ENCODE data around the gene ACTG1. TPM values are rescaled to one million over a fixed set of nuclear protein-coding genes. Genes with fewer than 3 reads are reported as not detected.

The ACTG1 gene
- polyA plus RNA-seq, 1 donor = 2,245 TPM

- Histone ChIP-seq H3K27me3 (ENCODE audit: control insufficient read depth, insufficient read depth, low read length) (no peaks in the 10 kb centered on the region), H3K27ac (ENCODE audit: low read length) (no peak overlapping the region), H3K36me3 (ENCODE audit: control insufficient read depth, insufficient read depth, low read length) (peaks cover 74% of the 10 kb centered on the region), H3K9me3 (ENCODE audit: control insufficient read depth, low read depth, low read length) (peaks cover 4% of the 10 kb centered on the region), H3K4me1 (ENCODE audit: control insufficient read depth, insufficient read depth, low read length) (no peaks in the 10 kb centered on the region), H3K4me3 (ENCODE audit: low read length) (no peak overlapping the region)
- DNase-seq = no peak
- no CpG with 5 or more reads among the region's 14 CpGs for WGBS (ENCODE audit: insufficient coverage, low lambda C conversion rate)
These were observed 35.0 kb upstream of the ACTG1 start for GRCh38 chr17:81547614-81547982.

GRCh38 chr17:81546906-81547613 lies 34.5 kb upstream of the ACTG1 start:
- no CpG with 5 or more reads among the region's 36 CpGs for WGBS (ENCODE audit: insufficient coverage, low lambda C conversion rate)
- DNase-seq = no peak
- peaks cover 78% of the 10 kb centered on the region for H3K36me3 ChIP-seq (ENCODE audit: control insufficient read depth, insufficient read depth, low read length)
- H3K9me3 ChIP-seq (ENCODE audit: control insufficient read depth, low read depth, low read length) = peaks cover 4% of the 10 kb centered on the region
- no peaks in the 10 kb centered on the region for H3K27me3 ChIP-seq (ENCODE audit: control insufficient read depth, insufficient read depth, low read length)
- no peaks in the 10 kb centered on the region for H3K4me1 ChIP-seq (ENCODE audit: control insufficient read depth, insufficient read depth, low read length)
- H3K4me3 ChIP-seq (ENCODE audit: low read length) = no peak overlapping the region
- H3K27ac ChIP-seq (ENCODE audit: low read length) = no peak overlapping the region

- DNase-seq = no peak
- WGBS (ENCODE audit: insufficient coverage, low lambda C conversion rate) = no CpG with 5 or more reads among the region's 24 CpGs
- H3K36me3 ChIP-seq (ENCODE audit: control insufficient read depth, insufficient read depth, low read length) = peaks cover 87% of the 10 kb centered on the region
- no peak overlapping the region for H3K27ac ChIP-seq (ENCODE audit: low read length)
- H3K4me3 ChIP-seq (ENCODE audit: low read length) = no peak overlapping the region
- peaks cover 3% of the 10 kb centered on the region for H3K9me3 ChIP-seq (ENCODE audit: control insufficient read depth, low read depth, low read length)
- H3K27me3 ChIP-seq (ENCODE audit: control insufficient read depth, insufficient read depth, low read length) = no peaks in the 10 kb centered on the region
- H3K4me1 ChIP-seq (ENCODE audit: control insufficient read depth, insufficient read depth, low read length) = no peaks in the 10 kb centered on the region
These were observed 32.8 kb upstream of the ACTG1 start for GRCh38 chr17:81545160-81545949.

DNA sequence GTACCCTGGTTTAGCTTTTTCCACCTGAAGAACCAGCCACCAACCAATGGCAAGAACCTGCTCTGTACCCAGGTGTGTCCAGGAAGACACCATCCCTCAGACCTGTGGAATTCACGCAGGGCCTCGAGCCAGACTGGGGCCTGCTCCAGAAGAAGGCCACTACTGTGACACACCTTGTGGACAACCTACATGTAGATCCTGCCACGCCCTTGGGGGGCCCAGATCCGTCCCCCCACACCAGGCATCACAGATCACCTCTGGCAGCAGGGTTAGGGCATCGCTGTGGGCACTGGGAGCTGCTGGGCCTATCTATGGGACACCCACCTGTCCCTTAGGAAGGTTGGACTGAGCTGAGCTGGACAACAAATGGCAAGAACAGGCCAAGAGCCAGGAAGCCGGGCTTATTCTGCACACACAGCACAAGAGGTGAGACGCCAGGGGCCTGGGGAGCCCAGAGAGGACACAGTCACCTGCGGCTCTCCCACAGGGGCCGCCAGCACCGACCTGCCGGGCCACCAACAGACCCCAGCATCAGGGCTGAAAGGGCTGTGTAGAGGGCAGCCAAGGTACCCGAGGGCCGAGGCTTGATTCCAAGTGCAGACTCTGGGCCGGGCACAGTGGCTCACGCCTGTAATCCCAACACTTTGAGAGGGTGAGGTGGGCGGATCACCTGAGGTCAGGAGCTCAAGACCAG lies 31.8 kb upstream of the ACTG1 start:
- H3K9me3 ChIP-seq (ENCODE audit: control insufficient read depth, low read depth, low read length) = no peaks in the 10 kb centered on the region
- H3K4me3 ChIP-seq (ENCODE audit: low read length) = no peak overlapping the region
- WGBS (ENCODE audit: insufficient coverage, low lambda C conversion rate) = no CpG with 5 or more reads among the region's 16 CpGs
- no peaks in the 10 kb centered on the region for H3K27me3 ChIP-seq (ENCODE audit: control insufficient read depth, insufficient read depth, low read length)
- H3K27ac ChIP-seq (ENCODE audit: low read length) = no peak overlapping the region
- H3K4me1 ChIP-seq (ENCODE audit: control insufficient read depth, insufficient read depth, low read length) = no peaks in the 10 kb centered on the region
- H3K36me3 ChIP-seq (ENCODE audit: control insufficient read depth, insufficient read depth, low read length) = peaks cover 87% of the 10 kb centered on the region
- DNase-seq = no peak

GRCh38 chr17:81543756-81544155 lies 31.2 kb upstream of the ACTG1 start:
- Histone ChIP-seq H3K4me1 (ENCODE audit: control insufficient read depth, insufficient read depth, low read length) (no peaks in the 10 kb centered on the region), H3K4me3 (ENCODE audit: low read length) (no peak overlapping the region), H3K9me3 (ENCODE audit: control insufficient read depth, low read depth, low read length) (no peaks in the 10 kb centered on the region), H3K27ac (ENCODE audit: low read length) (no peak overlapping the region), H3K27me3 (ENCODE audit: control insufficient read depth, insufficient read depth, low read length) (no peaks in the 10 kb centered on the region), H3K36me3 (ENCODE audit: control insufficient read depth, insufficient read depth, low read length) (peaks cover 83% of the 10 kb centered on the region)
- no CpG with 5 or more reads among the region's 15 CpGs for WGBS (ENCODE audit: insufficient coverage, low lambda C conversion rate)
- no peak for DNase-seq

DNA sequence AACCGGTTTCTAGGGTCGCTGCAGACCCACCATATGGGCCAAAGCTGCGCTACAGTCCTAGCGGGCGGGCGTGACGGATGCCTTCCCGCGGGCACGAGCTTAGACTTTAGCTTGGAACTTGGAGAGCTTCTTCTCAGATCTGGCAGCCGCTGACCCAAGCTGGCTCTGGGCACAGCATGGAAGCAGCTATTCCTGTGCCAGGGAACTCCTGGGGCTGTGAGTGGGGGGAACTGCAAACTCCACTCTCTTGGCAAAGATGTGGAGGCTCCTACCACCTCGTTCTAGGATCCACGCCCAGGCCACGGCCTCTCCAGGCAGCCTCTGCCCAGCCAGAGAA lies 30.7 kb upstream of the ACTG1 start:
- WGBS (ENCODE audit: insufficient coverage, low lambda C conversion rate) = no CpG with 5 or more reads among the region's 14 CpGs
- Histone ChIP-seq H3K4me1 (ENCODE audit: control insufficient read depth, insufficient read depth, low read length) (no peaks in the 10 kb centered on the region), H3K36me3 (ENCODE audit: control insufficient read depth, insufficient read depth, low read length) (peaks cover 80% of the 10 kb centered on the region)

DNA sequence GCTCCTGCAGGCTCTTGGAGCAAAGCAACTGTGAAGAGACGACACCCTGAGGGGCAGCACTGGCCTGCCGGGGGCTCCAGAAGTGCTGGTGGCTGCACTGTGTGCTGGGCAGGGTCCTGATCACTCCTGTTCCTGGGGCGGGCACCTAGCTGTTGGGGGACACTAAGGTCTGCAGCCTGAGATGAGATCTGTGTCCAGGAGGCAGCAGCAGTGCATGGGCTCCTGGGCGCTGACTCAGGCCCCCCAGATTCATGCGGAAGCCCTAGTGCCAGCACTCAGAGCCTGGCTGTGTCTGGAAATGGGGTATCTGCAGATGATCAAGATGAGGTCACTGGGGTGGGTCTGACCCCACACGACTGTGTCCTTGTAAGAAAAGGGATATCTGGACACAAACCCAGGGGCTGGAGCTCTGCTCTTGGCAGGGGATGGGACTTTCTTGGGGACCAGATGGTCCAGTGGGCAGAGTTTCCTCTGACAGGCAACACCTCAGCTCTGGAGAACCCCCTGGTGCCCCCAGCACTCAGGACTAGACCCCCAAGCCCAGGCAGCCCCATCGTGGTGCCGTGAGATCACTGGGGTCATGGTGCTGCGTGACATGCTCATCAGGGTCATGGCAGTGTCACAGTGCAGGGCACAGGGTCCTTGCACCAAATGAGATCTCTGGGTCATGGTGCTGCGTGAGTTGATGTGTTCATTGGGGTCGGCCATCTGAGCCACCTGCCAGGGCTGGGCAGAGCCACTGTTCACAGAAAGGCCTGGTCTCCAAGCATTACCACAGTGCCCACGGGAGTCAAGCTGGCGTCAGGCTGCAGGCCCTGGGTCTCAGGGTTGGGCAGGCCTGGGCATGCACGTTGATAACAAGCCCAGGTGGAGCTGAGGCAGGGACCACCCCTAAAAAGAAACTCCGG lies 30.1 kb upstream of the ACTG1 start:
- no CpG with 5 or more reads among the region's 15 CpGs for WGBS (ENCODE audit: insufficient coverage, low lambda C conversion rate)
- Histone ChIP-seq H3K27ac (ENCODE audit: low read length) (no peak overlapping the region), H3K4me3 (ENCODE audit: low read length) (no peak overlapping the region), H3K36me3 (ENCODE audit: control insufficient read depth, insufficient read depth, low read length) (peaks cover 74% of the 10 kb centered on the region), H3K9me3 (ENCODE audit: control insufficient read depth, low read depth, low read length) (no peaks in the 10 kb centered on the region), H3K4me1 (ENCODE audit: control insufficient read depth, insufficient read depth, low read length) (peaks cover 2% of the 10 kb centered on the region), H3K27me3 (ENCODE audit: control insufficient read depth, insufficient read depth, low read length) (peaks cover under 1% of the 10 kb centered on the region)
- DNase-seq = no peak

More for the DNA sequence above, 30.7 kb upstream of the ACTG1 start:
- no peak overlapping the region for H3K27ac ChIP-seq (ENCODE audit: low read length)
- no peak for DNase-seq
- no peak overlapping the region for H3K4me3 ChIP-seq (ENCODE audit: low read length)
- H3K9me3 ChIP-seq (ENCODE audit: control insufficient read depth, low read depth, low read length) = no peaks in the 10 kb centered on the region
- H3K27me3 ChIP-seq (ENCODE audit: control insufficient read depth, insufficient read depth, low read length) = no peaks in the 10 kb centered on the region

- Histone ChIP-seq H3K4me1 (ENCODE audit: control insufficient read depth, insufficient read depth, low read length) (peaks cover 15% of the 10 kb centered on the region), H3K27ac (ENCODE audit: low read length) (no peak overlapping the region), H3K9me3 (ENCODE audit: control insufficient read depth, low read depth, low read length) (peaks cover 4% of the 10 kb centered on the region), H3K27me3 (ENCODE audit: control insufficient read depth, insufficient read depth, low read length) (peaks cover 16% of the 10 kb centered on the region), H3K4me3 (ENCODE audit: low read length) (no peak overlapping the region), H3K36me3 (ENCODE audit: control insufficient read depth, insufficient read depth, low read length) (peaks cover 59% of the 10 kb centered on the region)
- no CpG with 5 or more reads among the region's 17 CpGs for WGBS (ENCODE audit: insufficient coverage, low lambda C conversion rate)
- no peak for DNase-seq
These were observed 28.5 kb upstream of the ACTG1 start for GRCh38 chr17:81541123-81541522.

- Histone ChIP-seq H3K4me1 (ENCODE audit: control insufficient read depth, insufficient read depth, low read length) (peaks cover 16% of the 10 kb centered on the region), H3K4me3 (ENCODE audit: low read length) (no peak overlapping the region), H3K9me3 (ENCODE audit: control insufficient read depth, low read depth, low read length) (peaks cover 4% of the 10 kb centered on the region), H3K27ac (ENCODE audit: low read length) (no peak overlapping the region), H3K27me3 (ENCODE audit: control insufficient read depth, insufficient read depth, low read length) (peaks cover 20% of the 10 kb centered on the region), H3K36me3 (ENCODE audit: control insufficient read depth, insufficient read depth, low read length) (peaks cover 54% of the 10 kb centered on the region)
- DNase-seq = no peak
- no CpG with 5 or more reads among the region's 14 CpGs for WGBS (ENCODE audit: insufficient coverage, low lambda C conversion rate)
These were observed 28.1 kb upstream of the ACTG1 start for GRCh38 chr17:81540676-81541027.
